ES-I3 (cell line): ENCODE results near the gene ZNF410.
A peak's percentile ranks its signal among the peaks of the same experiment; 100 is the strongest.
"Not testable (repeated sequence)": the region's sequence is repeated elsewhere in the genome, so short reads cannot be mapped to it uniquely, and the experiment has no call there.

ENCODE experiments used
- H3K36me3 ChIP-seq: 2 replicates; pipeline ENCODE4 v1.6.1; 2013; ENCODE audit warnings: mild to moderate bottlenecking, low read length, control low read depth, moderate library complexity; ENCODE audit not compliant: insufficient read depth
- H3K4me1 ChIP-seq: 2 replicates; pipeline ENCODE4 v1.6.1; 2013; ENCODE audit warnings: mild to moderate bottlenecking, control low read depth, low read length; ENCODE audit not compliant: insufficient read depth
- H3K9ac ChIP-seq: 2 replicates; pipeline ENCODE4 v1.6.1; 2013; ENCODE audit warnings: low read depth, mild to moderate bottlenecking, low read length, moderate library complexity
- H3K9me3 ChIP-seq: 2 replicates; pipeline ENCODE4 v1.6.1; 2013; ENCODE audit warnings: mild to moderate bottlenecking, low read length, moderate library complexity; ENCODE audit not compliant: control insufficient read depth, insufficient read depth

Gene ZNF410

DNA sequence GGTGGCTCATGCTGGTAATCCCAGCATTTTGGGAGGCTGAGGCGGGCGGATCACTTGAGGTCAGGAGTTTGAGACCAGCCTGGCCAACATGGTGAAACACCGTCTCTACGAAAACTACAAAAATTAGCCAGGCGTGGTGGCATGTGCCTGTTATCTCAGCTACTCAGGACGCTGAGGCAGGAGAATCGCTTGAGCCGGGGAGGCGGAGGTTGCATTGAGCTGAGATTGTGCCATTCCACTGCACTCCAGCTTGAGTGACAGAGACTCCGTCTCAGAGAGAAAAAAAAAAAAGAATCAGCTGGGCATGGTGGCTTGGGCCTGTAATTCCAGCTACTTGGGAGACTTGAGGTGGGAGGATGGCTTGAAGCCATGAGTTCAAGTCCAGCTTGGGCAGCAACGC lies 16.9 kb upstream of the ZNF410 start:
- not testable (repeated sequence) for H3K9me3 ChIP-seq, H3K4me1 ChIP-seq, H3K9ac ChIP-seq
- H3K36me3 ChIP-seq = peaks cover 14% of the 10 kb centered on the region

GRCh38 chr14:73870525-73871235 lies 16.0 kb upstream of the ZNF410 start:
- Histone ChIP-seq H3K36me3 (peaks cover 6% of the 10 kb centered on the region; the same call in 1 of the 2 replicates), H3K4me1 (no peaks in the 10 kb centered on the region), H3K9ac (no peak overlapping the region), H3K9me3 (no peaks in the 10 kb centered on the region)

GRCh38 chr14:73873660-73874059 lies 13.0 kb upstream of the ZNF410 start:
- Histone ChIP-seq H3K36me3 (no peaks in the 10 kb centered on the region), H3K9ac (no peak overlapping the region), H3K9me3 (no peaks in the 10 kb centered on the region), H3K4me1 (no peaks in the 10 kb centered on the region)

DNA sequence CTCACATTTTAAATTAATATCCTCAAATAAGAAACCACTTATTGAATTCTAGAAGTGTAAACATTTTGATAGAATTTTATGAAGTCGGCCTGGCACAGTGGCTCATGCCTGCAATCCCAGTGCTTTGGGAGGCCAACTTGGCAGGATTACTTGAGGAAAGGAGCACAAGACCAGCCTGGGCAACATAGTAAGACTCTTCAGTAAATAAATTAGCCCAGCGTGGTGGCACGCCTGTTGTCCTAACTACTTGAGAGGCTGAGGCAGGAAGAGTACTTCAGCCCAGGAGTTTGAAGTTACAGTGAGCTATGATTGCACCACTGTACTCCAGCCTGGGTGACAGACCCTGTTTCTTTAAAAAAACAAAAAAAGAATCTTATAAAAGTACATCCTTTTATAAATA lies 8.9 kb upstream of the ZNF410 start:
- Histone ChIP-seq H3K36me3 (no peaks in the 10 kb centered on the region), H3K4me1 (no peaks in the 10 kb centered on the region), H3K9ac (no peak overlapping the region), H3K9me3 (no peaks in the 10 kb centered on the region)

- H3K36me3 ChIP-seq = no peaks in the 10 kb centered on the region
- H3K4me1 ChIP-seq = no peaks in the 10 kb centered on the region
- no peaks in the 10 kb centered on the region for H3K9me3 ChIP-seq
- H3K9ac ChIP-seq = no peak overlapping the region
Measured at GRCh38 chr14:73878436-73878835, 8.2 kb upstream of the ZNF410 start.

GRCh38 chr14:73879027-73879426 lies 7.6 kb upstream of the ZNF410 start:
- H3K36me3 ChIP-seq = no peaks in the 10 kb centered on the region
- no peak overlapping the region for H3K9ac ChIP-seq
- no peaks in the 10 kb centered on the region for H3K4me1 ChIP-seq
- H3K9me3 ChIP-seq = no peaks in the 10 kb centered on the region

DNA sequence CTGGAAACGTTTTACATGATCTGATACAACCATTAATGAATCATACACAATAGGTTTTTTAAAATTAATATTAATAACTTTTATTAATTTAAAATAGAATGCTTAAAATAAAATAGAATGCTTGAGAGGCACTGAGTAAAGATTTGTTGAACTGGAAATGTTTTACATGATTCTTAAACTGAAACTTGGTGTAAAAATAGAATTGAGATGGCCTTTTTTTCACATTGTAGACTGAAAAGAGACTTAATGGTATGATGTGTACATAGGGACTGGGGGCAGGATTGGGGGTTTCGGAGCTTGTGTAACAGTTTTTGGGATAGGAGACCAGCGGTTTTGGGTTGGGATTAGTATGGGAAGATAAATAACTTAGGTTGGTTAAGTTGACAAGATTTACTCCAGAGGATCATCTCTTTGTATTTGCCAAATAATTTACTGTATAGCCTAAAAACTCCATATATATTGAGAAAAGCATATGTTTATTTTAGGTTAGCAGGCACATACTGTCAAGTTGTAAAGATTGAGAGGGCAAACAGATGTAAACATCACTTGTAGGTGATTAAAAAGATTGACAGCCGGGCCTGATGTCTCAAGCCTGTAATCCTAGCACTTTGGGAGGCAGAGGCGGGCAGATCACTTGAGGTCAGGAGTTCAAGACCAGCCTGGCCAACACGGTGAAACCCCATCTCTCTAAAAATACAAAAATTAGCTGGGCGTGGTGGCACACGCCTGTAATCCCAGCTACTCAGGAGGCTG lies 2.0 kb upstream of the ZNF410 start:
- peaks cover 6% of the 10 kb centered on the region for H3K4me1 ChIP-seq
- H3K9ac ChIP-seq = no peak overlapping the region
- no peaks in the 10 kb centered on the region for H3K9me3 ChIP-seq
- no peaks in the 10 kb centered on the region for H3K36me3 ChIP-seq

DNA sequence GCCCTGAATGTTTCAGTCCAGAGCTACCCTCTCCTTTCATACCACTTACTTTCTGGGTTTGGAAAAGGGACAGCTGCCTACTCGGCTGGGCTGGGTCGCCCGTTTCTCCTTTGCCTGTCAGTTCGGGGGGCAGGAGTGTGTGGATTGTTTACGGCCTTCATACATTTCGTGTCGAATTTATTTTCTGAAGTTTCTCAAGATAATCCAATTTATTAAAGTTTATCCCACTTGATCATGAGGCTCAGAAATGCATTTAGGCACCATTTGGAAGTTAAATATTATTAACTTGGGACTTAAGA lies 608 bp downstream of the ZNF410 start:
- H3K9ac ChIP-seq = peak overlapping the region; percentile 92
- H3K36me3 ChIP-seq = no peaks in the 10 kb centered on the region
- no peaks in the 10 kb centered on the region for H3K9me3 ChIP-seq
- H3K4me1 ChIP-seq = peaks cover 6% of the 10 kb centered on the region

- no peaks in the 10 kb centered on the region for H3K9me3 ChIP-seq
- H3K9ac ChIP-seq = peak overlapping the region; percentile 92
- H3K4me1 ChIP-seq = peaks cover 6% of the 10 kb centered on the region
- no peaks in the 10 kb centered on the region for H3K36me3 ChIP-seq
Measured at GRCh38 chr14:73887694-73888459, 1.2 kb downstream of the ZNF410 start.

DNA sequence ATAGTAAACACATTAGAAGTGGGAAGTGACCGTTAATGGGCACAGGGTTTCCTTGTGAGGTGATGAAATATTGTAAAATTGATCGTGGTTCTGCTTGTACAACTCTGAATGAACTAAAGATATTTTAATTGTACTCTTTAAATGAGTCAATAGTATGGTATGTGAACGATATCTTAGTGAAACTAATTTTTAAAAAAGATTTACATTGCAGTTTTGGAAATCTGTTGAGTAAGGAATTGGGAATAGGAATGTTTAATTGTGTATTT lies 1.7 kb downstream of the ZNF410 start:
- Histone ChIP-seq H3K4me1 (peaks cover 6% of the 10 kb centered on the region), H3K9me3 (no peaks in the 10 kb centered on the region), H3K9ac (no peak overlapping the region), H3K36me3 (no peaks in the 10 kb centered on the region)

DNA sequence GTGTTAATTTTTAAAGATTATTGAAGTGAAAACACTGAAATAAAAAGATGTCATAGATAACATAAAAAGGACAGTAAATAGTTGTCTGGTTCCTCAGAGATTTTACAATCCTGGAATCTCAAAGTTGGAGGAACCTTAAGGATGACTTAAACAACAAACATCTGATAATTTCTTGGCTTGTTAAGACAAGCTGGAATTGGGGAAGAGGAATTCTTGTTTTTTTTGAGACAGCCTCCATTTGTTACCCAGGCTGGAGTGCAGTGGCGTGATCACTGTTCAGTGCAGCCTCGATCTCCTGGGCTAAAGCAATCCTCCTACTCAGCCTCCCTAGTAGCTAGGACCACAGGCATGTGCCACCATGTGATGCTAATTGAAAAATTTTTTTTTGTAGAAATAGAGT lies 2.3 kb downstream of the ZNF410 start:
- peaks cover 6% of the 10 kb centered on the region for H3K4me1 ChIP-seq
- no peaks in the 10 kb centered on the region for H3K9me3 ChIP-seq
- 0 out of 2 replicates have a peak, but pooled peaks cover 3% of the 10 kb centered on the region for H3K36me3 ChIP-seq
- H3K9ac ChIP-seq = no peak overlapping the region

DNA sequence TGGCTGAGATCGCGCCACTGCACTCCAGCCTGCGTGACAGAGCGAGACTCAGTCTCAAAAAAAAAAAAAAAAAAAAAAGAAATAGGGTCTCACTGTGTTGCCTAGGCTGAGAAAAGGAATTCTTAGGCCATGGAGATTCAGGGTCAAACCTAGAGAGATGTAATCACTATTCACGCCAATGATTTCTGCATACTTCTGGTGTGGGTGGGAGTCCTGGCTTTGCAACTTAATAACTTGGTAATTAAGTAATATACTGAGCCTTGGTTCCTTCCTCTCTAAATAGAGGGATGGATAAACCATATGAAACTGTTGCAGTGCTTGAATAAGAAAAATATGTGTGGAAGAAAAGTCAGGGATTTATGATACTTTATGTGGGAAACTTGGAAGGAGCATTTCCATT lies 2.7 kb downstream of the ZNF410 start:
- Histone ChIP-seq H3K4me1 (peaks cover 6% of the 10 kb centered on the region), H3K9ac (no peak overlapping the region), H3K36me3 (0 out of 2 replicates have a peak, but pooled peaks cover 3% of the 10 kb centered on the region), H3K9me3 (no peaks in the 10 kb centered on the region)

DNA sequence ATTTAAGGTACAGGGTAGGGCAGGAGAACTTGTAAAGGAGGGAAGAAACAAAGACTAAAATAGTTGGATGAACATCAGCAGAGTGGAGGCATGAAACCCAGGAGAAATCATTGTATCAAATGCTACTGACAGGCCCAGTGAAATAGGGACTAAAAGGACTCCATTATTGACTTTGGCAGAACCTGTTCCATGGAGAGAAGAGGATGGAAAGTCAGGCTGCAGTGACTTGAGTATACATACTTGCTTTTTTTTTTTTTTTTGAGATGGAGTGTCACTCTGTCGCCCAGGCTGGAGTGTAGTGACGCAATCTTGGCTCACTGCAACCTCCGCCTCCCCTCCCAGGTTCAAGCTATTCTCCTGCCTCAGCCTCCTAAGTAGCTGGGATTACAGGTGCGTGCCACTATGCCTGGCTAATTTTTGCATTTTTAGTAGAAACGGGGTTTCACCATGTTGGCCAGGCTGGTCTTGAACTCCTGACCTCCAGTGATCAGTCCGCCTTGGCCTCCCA lies 7.6 kb downstream of the ZNF410 start:
- not testable (repeated sequence) for H3K9me3 ChIP-seq, H3K4me1 ChIP-seq, H3K9ac ChIP-seq
- H3K36me3 ChIP-seq = peaks cover 12% of the 10 kb centered on the region

GRCh38 chr14:73895939-73896338 lies 9.3 kb downstream of the ZNF410 start:
- H3K36me3 ChIP-seq = peaks cover 12% of the 10 kb centered on the region

DNA sequence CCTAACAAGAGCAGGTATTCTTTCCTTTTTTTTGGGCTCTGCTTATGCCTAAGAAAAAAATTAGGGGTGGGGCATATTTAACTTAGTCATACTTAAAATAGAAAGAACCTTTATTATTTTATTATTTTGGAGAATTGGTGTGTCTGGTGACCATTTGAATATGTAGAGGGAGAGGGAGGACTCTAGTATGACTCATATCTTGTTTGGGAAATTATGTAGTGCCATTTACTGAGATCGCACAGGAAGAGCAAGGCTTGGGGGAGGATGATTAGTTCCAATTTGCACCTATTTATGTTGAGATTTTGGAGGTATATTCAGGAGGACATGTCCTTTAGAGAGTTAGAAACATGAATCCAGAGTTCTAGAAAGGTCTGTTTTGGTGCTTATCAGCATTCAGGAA lies 9.9 kb downstream of the ZNF410 start:
- Histone ChIP-seq H3K4me1 (no peaks in the 10 kb centered on the region), H3K9me3 (no peaks in the 10 kb centered on the region), H3K36me3 (peaks cover 12% of the 10 kb centered on the region), H3K9ac (no peak overlapping the region)

More at GRCh38 chr14:73895939-73896338, 9.3 kb downstream of the ZNF410 start:
- Histone ChIP-seq H3K4me1 (no peaks in the 10 kb centered on the region), H3K9me3 (no peaks in the 10 kb centered on the region), H3K9ac (no peak overlapping the region)
